Measurements from ENCODE around the gene MYO7B.

Gene MYO7B

GRCh38 chr2:127514485-127514884 is 21.0 kb upstream of the MYO7B start:
- Histone ChIP-seq H3K27ac (ENCODE audit: low read length) (no peak overlapping the region), H4K20me1 (ENCODE audit: insufficient read depth, low read length) (peaks cover 12% of the 10 kb centered on the region), H3K9me2 (replicated peaks; ENCODE audit: insufficient read depth, low read length) (no peaks in the 10 kb centered on the region), H3K27me3 (replicated peaks; ENCODE audit: insufficient read depth, low read length) (no peaks in the 10 kb centered on the region), H3F3A (ENCODE audit: insufficient read depth, low read length) (no peaks in the 10 kb centered on the region), H3K9me3 (replicated peaks; ENCODE audit: insufficient read depth, low read length) (no peaks in the 10 kb centered on the region), H3K79me2 (ENCODE audit: low read length) (peaks cover 100% of the 10 kb centered on the region), H2AFZ (ENCODE audit: low read length) (no peak overlapping the region), H3K9ac (ENCODE audit: low read length) (no peak overlapping the region), H3K4me3 (ENCODE audit: low read length) (no peak overlapping the region), H3K36me3 (replicated peaks; ENCODE audit: insufficient read depth, low read length) (peaks cover 2% of the 10 kb centered on the region; the same call in 1 of the 2 replicates), H3K4me2 (ENCODE audit: low read depth, low read length) (no peak overlapping the region), H3K4me1 (ENCODE audit: low read length) (no peaks in the 10 kb centered on the region)
- no peak for TF ChIP-seq EZH2phosphoT487 (IDR thresholded peaks at IDR 0.05; ENCODE audit: low read length)
- no peak for TF ChIP-seq CTCF (IDR thresholded peaks at IDR 0.05; ENCODE audit: low read length)
- TF ChIP-seq EZH2 (optimal IDR thresholded peaks at IDR 0.05; ENCODE audit: low read depth, low read length): no peak
- no peak for DNase-seq

DNA sequence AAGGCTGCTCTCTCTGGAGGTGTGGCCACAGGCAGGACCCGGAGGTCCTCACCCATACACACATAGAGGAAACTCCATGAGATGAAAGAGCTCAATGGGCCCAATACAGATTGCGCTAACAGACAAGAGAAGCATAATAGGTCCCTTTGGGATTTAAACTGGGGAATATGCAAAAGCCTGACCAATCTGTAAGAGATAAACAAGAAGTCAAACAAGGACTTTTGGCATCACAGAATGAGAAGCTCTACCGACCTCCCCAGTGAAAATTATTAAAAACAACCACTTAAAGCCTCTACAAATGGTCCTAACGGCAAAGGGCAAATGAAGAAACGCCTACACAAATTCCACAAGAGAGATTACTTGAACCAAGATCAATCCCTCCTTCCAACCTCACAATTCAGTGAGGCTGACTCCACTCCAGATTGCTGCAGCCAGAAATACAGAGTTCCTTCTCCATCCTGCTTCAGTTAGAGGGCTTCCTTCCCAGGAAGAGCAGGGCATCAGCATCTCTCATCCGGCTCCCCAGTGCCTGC is 20.0 kb upstream of the MYO7B start:
- no peaks in the 10 kb centered on the region for H3K27me3 ChIP-seq (replicated peaks; ENCODE audit: insufficient read depth, low read length)
- no peak overlapping the region for H2AFZ ChIP-seq (ENCODE audit: low read length)
- no peaks in the 10 kb centered on the region for H3K4me1 ChIP-seq (ENCODE audit: low read length)
- peaks cover 12% of the 10 kb centered on the region for H4K20me1 ChIP-seq (ENCODE audit: insufficient read depth, low read length)
- no peak for TF ChIP-seq CTCF (IDR thresholded peaks at IDR 0.05; ENCODE audit: low read length)
- no peak for TF ChIP-seq EZH2 (optimal IDR thresholded peaks at IDR 0.05; ENCODE audit: low read depth, low read length)
- TF ChIP-seq EZH2phosphoT487 (IDR thresholded peaks at IDR 0.05; ENCODE audit: low read length): no peak
- H3K9ac ChIP-seq (ENCODE audit: low read length): no peak overlapping the region
- no peaks in the 10 kb centered on the region for H3K9me2 ChIP-seq (replicated peaks; ENCODE audit: insufficient read depth, low read length)
- H3K4me2 ChIP-seq (ENCODE audit: low read depth, low read length): no peak overlapping the region
- H3K9me3 ChIP-seq (replicated peaks; ENCODE audit: insufficient read depth, low read length): no peaks in the 10 kb centered on the region
- H3K79me2 ChIP-seq (ENCODE audit: low read length): peaks cover 100% of the 10 kb centered on the region
- H3K27ac ChIP-seq (ENCODE audit: low read length): no peak overlapping the region
- H3F3A ChIP-seq (ENCODE audit: insufficient read depth, low read length): no peaks in the 10 kb centered on the region
- no peak overlapping the region for H3K4me3 ChIP-seq (ENCODE audit: low read length)
- H3K36me3 ChIP-seq (replicated peaks; ENCODE audit: insufficient read depth, low read length): peaks cover 5% of the 10 kb centered on the region; the same call in 1 of the 2 replicates
- no peak for DNase-seq

DNA sequence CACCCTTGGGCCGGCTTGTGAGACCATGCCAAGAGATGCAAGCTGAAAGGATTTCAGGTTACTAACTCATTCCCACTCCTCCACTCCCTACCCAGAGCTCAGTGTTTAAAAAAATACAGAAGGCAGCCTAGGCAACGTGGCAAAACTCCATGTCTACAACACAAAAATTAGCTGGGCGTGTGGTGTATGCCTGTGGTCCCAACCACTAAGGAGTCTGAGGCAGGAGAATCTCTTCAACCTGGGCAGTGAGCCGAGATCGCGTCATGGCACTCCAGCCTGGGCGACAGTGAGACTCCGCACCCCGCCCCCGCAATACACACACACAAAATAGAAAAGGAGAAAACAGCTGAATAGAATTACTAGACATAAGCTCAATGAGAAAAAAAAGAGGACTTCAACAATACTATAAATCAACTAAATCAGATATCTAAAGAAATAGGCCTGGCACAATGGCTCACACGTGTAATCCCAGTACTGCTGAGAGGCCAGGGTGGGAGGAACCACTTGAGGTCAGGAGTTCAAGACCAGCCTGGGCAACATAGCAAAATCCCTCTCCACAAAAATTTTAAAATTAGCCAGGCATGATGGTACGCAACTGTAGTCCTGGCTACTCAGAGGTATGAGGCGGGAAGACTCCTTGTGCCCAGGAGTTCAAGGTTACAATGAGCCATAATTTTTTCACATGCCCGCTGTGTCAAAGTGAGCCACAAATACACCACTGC is 19.3 kb upstream of the MYO7B start:
- Histone ChIP-seq H3K27me3 (replicated peaks; ENCODE audit: insufficient read depth, low read length) (no peaks in the 10 kb centered on the region), H3K36me3 (replicated peaks; ENCODE audit: insufficient read depth, low read length) (peaks cover 5% of the 10 kb centered on the region; the same call in 1 of the 2 replicates), H2AFZ (ENCODE audit: low read length) (no peak overlapping the region), H3K4me2 (ENCODE audit: low read depth, low read length) (no peak overlapping the region), H3K27ac (ENCODE audit: low read length) (no peak overlapping the region), H3K9ac (ENCODE audit: low read length) (no peak overlapping the region), H3K9me3 (replicated peaks; ENCODE audit: insufficient read depth, low read length) (no peaks in the 10 kb centered on the region), H3K4me3 (ENCODE audit: low read length) (no peak overlapping the region), H3K4me1 (ENCODE audit: low read length) (no peaks in the 10 kb centered on the region), H3K79me2 (ENCODE audit: low read length) (peaks cover 100% of the 10 kb centered on the region), H3F3A (ENCODE audit: insufficient read depth, low read length) (no peaks in the 10 kb centered on the region), H3K9me2 (replicated peaks; ENCODE audit: insufficient read depth, low read length) (no peaks in the 10 kb centered on the region), H4K20me1 (ENCODE audit: insufficient read depth, low read length) (peaks cover 12% of the 10 kb centered on the region)
- DNase-seq: no peak
- TF ChIP-seq CTCF (IDR thresholded peaks at IDR 0.05; ENCODE audit: low read length) (no peak), EZH2 (optimal IDR thresholded peaks at IDR 0.05; ENCODE audit: low read depth, low read length) (no peak), EZH2phosphoT487 (IDR thresholded peaks at IDR 0.05; ENCODE audit: low read length) (no peak)
